ENCODE results near the gene KIF18B.

KIF18B gene

DNA sequence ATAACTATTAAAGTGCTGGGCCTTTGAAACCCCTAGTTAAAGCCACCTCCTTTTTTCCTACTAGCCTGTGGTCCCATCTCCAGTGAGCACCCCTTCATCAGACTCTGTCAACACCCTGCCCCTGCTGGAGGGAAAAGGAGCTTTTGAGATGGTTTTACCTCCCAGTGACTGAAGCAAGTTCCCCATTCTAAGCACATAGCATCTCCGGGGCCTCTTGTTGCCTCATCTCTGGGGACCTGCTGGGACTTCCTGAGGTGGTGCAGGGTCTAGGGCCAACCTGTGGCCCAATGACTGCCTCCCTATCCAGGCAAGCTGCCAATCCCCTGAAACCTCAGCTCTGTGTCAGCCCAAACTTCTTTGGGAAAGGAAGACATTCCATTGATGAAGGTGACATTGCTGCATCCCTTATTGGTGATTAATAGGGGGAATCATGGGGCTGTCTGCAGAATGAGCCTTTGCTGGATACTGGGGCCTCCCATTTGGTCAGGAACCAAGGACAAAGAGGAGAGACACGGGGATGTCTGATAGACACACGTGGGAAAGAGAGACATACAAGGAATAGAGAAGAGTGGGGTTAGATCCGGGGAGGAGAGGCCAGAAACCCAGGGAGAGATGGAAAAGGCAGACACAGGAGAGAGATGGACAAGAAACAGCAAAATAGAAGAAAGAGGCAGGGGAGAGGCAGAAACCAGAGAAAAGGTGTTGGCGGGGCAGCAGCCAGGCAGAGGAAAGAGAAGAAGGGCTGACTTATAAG is 18.1 kb upstream of the KIF18B start:
- no peak for TF ChIP-seq CTCF (IDR thresholded peaks at IDR 0.05; ENCODE audit: insufficient read depth, low read depth, low read length, missing control alignments)
- DNase-seq (ENCODE audit: low read depth): no peak
- no peak overlapping the region for H3K4me3 ChIP-seq (ENCODE audit: low read length)

GRCh38 chr17:44961921-44962350 is 14.4 kb upstream of the KIF18B start:
- TF ChIP-seq CTCF (IDR thresholded peaks at IDR 0.05; ENCODE audit: insufficient read depth, low read depth, low read length, missing control alignments): no peak
- no peak for DNase-seq (ENCODE audit: low read depth)
- H3K4me3 ChIP-seq (ENCODE audit: low read length): no peak overlapping the region

DNA sequence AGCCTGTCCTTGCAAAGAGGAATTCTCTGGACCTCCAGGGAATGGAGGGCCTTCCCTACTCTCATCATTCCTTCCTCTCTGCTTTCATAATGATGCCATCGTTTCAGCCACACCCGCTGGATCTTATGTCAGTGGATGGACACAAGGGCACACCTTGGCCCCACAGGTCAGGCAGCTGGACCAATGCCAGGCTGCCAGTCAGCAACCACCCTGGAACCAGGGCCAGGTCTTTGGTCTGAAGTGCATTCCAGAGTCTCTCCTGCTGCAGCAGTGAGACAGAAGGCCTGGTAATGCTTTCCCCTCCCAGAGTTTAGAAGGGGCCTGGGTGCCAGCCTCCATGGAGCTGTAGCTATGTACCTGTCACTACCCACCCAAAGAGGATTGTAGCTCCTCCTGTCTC is 13.1 kb upstream of the KIF18B start:
- no peak for DNase-seq (ENCODE audit: low read depth)
- no peak overlapping the region for H3K4me3 ChIP-seq (ENCODE audit: low read length)
- no peak for TF ChIP-seq CTCF (IDR thresholded peaks at IDR 0.05; ENCODE audit: insufficient read depth, low read depth, low read length, missing control alignments)

- no peak overlapping the region for H3K4me3 ChIP-seq (ENCODE audit: low read length)
- TF ChIP-seq CTCF (IDR thresholded peaks at IDR 0.05; ENCODE audit: insufficient read depth, low read depth, low read length, missing control alignments): no peak
- no peak for DNase-seq (ENCODE audit: low read depth)
Measured at GRCh38 chr17:44959821-44960531, 12.4 kb upstream of the KIF18B start.

GRCh38 chr17:44956998-44957981 is 9.7 kb upstream of the KIF18B start:
- no peak overlapping the region for H3K4me3 ChIP-seq (ENCODE audit: low read length)
- no peak for DNase-seq (ENCODE audit: low read depth)
- no peak for TF ChIP-seq CTCF (IDR thresholded peaks at IDR 0.05; ENCODE audit: insufficient read depth, low read depth, low read length, missing control alignments)

DNA sequence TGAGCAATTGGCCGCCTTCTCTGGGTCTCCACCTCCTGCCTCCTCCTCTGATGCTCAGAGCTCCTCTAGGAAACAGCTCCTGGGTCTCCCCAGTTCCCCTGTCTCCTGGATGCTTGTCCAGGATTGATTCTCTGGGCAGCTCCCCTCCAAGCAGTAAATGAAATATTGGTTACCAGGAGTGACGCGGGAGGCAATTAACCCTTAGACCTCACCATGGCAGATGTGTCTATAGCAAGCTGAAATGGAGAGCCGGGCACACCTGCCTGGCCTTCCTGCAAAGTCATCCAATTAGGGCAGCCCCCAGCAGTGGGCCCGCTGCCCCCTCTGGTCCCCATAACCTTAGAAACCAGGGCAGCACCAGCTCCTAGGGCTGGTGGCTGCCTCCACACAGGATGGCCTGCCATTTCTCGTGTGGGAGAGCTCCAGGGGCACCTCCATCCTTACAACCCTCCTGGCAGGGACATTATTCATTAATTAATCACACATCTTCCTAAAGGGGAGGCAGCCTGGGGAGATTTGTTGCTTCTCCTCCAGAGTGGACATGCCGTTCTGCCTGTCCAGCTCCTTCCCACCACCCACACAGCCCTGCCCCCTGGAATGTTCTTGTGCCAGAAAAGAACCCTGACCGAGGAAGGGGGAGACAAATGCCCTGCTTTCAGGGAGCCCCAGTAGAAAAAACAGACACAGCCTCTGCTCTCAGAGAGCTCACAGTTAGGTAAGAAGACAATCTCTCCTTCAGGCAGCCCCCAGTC is 8.3 kb upstream of the KIF18B start:
- TF ChIP-seq CTCF (IDR thresholded peaks at IDR 0.05; ENCODE audit: insufficient read depth, low read depth, low read length, missing control alignments): no peak
- DNase-seq (ENCODE audit: low read depth): no peak

More for the DNA sequence above, 8.3 kb upstream of the KIF18B start:
- H3K4me3 ChIP-seq (ENCODE audit: low read length): no peak overlapping the region

Measured in epithelial cell of esophagus (primary cell).